Mesothelial cell of epicardium (in vitro differentiated cells): ENCODE measurements around the gene ITPR1. TPM values are rescaled to one million over a fixed set of nuclear protein-coding genes. Genes with fewer than 3 reads are reported as not detected.

ENCODE experiments used
- DNase-seq, 2 experiments: peaks; one replicate each; pipeline ENCODE4 v3.0.0; 2021; ENCODE audit warnings: low spot score in 2 of 2; ENCODE audit not compliant: unreplicated experiment in 2 of 2
- H3K27ac Mint-ChIP-seq: 2 replicates; pipeline ENCODE4 v1.8.0; 2021; ENCODE audit warnings: mixed read lengths
- H3K27me3 Mint-ChIP-seq: 2 replicates; pipeline ENCODE4 v1.8.0; 2021; ENCODE audit warnings: low read depth, mixed read lengths
- H3K36me3 Mint-ChIP-seq: 2 replicates; pipeline ENCODE4 v1.8.0; 2021; ENCODE audit warnings: mixed read lengths
- H3K4me1 Mint-ChIP-seq: 2 replicates; pipeline ENCODE4 v1.8.0; 2021; ENCODE audit warnings: mixed read lengths
- H3K4me3 Mint-ChIP-seq: 2 replicates; pipeline ENCODE4 v1.8.0; 2021; ENCODE audit warnings: mild to moderate bottlenecking, moderate library complexity, mixed read lengths
- H3K9me3 Mint-ChIP-seq: 2 replicates; pipeline ENCODE4 v1.8.0; 2021; ENCODE audit warnings: mixed read lengths
- CTCF ChIP-seq: fragments of 200-600 bp; sonication (generic); IDR thresholded peaks from one replicate; pipeline ENCODE4 v1.5.0; 2021; ENCODE audit warnings: antibody characterized with exemption; ENCODE audit not compliant: unreplicated experiment
- total RNA-seq: library from RNA; stranded (reverse); gene quantifications from 3 replicates; pipeline ENCODE4 v1.2.1, GENCODE V29; 2021

Gene ITPR1
- total RNA-seq, 1 donor from 2014 or later = 21.3 TPM

GRCh38 chr3:4835616-4836043, 342.5 kb downstream of the ITPR1 start:
- TF ChIP-seq CTCF = no peak
- Mint-ChIP-seq H3K36me3 (no peaks in the 10 kb centered on the region), H3K4me1 (peaks cover 36% of the 10 kb centered on the region), H3K4me3 (no peak overlapping the region), H3K9me3 (no peaks in the 10 kb centered on the region), H3K27me3 (no peaks in the 10 kb centered on the region), H3K27ac (peak overlapping the region; percentile 44)
- DNase-seq = no peak

- Mint-ChIP-seq H3K4me1 (peaks cover 30% of the 10 kb centered on the region), H3K36me3 (no peaks in the 10 kb centered on the region), H3K27me3 (no peaks in the 10 kb centered on the region), H3K4me3 (no peak overlapping the region), H3K27ac (no peak overlapping the region), H3K9me3 (no peaks in the 10 kb centered on the region)
- DNase-seq = no peak
- TF ChIP-seq CTCF = no peak
Measured at GRCh38 chr3:4836516-4836915, 343.4 kb downstream of the ITPR1 start.

GRCh38 chr3:4837374-4837930, 344.3 kb downstream of the ITPR1 start:
- H3K27ac Mint-ChIP-seq = no peak overlapping the region
- H3K36me3 Mint-ChIP-seq = no peaks in the 10 kb centered on the region
- no peak overlapping the region for H3K4me3 Mint-ChIP-seq
- no peak for DNase-seq
- TF ChIP-seq CTCF = no peak
- H3K4me1 Mint-ChIP-seq = peaks cover 25% of the 10 kb centered on the region
- H3K9me3 Mint-ChIP-seq = no peaks in the 10 kb centered on the region
- no peaks in the 10 kb centered on the region for H3K27me3 Mint-ChIP-seq

GRCh38 chr3:4838621-4839022, 345.5 kb downstream of the ITPR1 start:
- no peaks in the 10 kb centered on the region for H3K27me3 Mint-ChIP-seq
- peaks cover 25% of the 10 kb centered on the region for H3K4me1 Mint-ChIP-seq
- no peaks in the 10 kb centered on the region for H3K9me3 Mint-ChIP-seq
- no peaks in the 10 kb centered on the region for H3K36me3 Mint-ChIP-seq
- no peak for DNase-seq
- H3K27ac Mint-ChIP-seq = no peak overlapping the region
- no peak overlapping the region for H3K4me3 Mint-ChIP-seq
- no peak for TF ChIP-seq CTCF

GRCh38 chr3:4839278-4839677, 346.1 kb downstream of the ITPR1 start:
- H3K27ac Mint-ChIP-seq = no peak overlapping the region
- no peaks in the 10 kb centered on the region for H3K27me3 Mint-ChIP-seq
- no peak for TF ChIP-seq CTCF
- H3K9me3 Mint-ChIP-seq = no peaks in the 10 kb centered on the region
- no peaks in the 10 kb centered on the region for H3K36me3 Mint-ChIP-seq
- no peak overlapping the region for H3K4me3 Mint-ChIP-seq
- peaks cover 25% of the 10 kb centered on the region for H3K4me1 Mint-ChIP-seq
- DNase-seq = no peak

GRCh38 chr3:4841225-4841624, 348.1 kb downstream of the ITPR1 start:
- H3K4me1 Mint-ChIP-seq = peaks cover 11% of the 10 kb centered on the region
- H3K27ac Mint-ChIP-seq = no peak overlapping the region
- H3K27me3 Mint-ChIP-seq = no peaks in the 10 kb centered on the region
- no peaks in the 10 kb centered on the region for H3K36me3 Mint-ChIP-seq
- no peak for DNase-seq
- H3K9me3 Mint-ChIP-seq = no peaks in the 10 kb centered on the region
- no peak for TF ChIP-seq CTCF
- no peak overlapping the region for H3K4me3 Mint-ChIP-seq
